GM19240 (cell line): ENCODE data around the gene ZCCHC4.

Experiments used
- DNase-seq: peaks from one replicate; pipeline ENCODE4 v3.0.0; 2011; ENCODE audit warnings: low spot score; ENCODE audit not compliant: insufficient read length

The ZCCHC4 gene, protein sequence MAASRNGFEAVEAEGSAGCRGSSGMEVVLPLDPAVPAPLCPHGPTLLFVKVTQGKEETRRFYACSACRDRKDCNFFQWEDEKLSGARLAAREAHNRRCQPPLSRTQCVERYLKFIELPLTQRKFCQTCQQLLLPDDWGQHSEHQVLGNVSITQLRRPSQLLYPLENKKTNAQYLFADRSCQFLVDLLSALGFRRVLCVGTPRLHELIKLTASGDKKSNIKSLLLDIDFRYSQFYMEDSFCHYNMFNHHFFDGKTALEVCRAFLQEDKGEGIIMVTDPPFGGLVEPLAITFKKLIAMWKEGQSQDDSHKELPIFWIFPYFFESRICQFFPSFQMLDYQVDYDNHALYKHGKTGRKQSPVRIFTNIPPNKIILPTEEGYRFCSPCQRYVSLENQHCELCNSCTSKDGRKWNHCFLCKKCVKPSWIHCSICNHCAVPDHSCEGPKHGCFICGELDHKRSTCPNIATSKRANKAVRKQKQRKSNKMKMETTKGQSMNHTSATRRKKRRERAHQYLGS

GRCh38 chr4:25312496-25313200, at the start of gene ZCCHC4:
ZCCHC4 (plus strand) TSS chr4:25312774; CDS start chr4:25312810, 36 bp downstream.
- DNase-seq = peak; percentile 34

DNA sequence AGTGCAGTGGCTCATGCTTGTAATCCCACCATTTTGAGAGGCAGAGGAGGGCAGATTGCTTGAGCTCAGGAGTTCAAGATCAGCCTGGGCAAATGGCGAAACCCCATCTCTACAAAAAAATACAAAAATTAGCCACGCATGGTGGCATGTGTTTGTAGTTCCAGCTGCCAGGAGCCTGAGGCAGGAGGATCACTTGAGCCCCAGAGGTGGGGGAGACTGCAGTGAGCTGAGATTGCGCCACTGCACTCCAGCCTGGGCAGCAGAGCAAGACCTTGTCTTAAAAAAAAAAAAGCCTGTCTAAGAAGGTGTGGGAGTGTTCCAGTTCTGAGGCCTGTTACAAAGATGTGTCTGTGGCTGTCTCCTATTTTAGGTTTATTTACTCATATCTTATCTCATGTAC, 40.7 kb upstream of the ZCCHC4 start:
- no peak for DNase-seq

DNA sequence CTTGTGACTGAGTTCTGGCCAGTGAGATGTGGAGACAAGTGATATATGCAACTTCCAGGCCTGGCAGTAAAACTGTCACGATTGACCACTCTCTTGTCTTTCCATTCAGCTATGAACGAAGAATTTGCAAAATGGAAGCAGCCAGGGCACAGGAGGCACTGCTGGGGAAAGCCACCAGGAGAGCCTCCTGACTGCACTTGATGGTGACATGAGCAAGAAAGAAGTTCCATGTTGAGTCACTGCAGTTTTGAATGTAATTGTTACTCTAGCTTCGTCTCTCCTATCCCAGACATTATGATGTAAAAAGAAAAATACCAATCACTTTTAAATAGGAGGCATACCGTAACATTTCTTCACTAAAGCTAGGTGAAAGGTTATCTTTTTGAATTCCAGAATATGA, 32.4 kb upstream of the ZCCHC4 start:
- no peak for DNase-seq

- no peak for DNase-seq
These were observed 28.6 kb upstream of the ZCCHC4 start for GRCh38 chr4:25283948-25284347.

GRCh38 chr4:25284466-25284865, 28.1 kb upstream of the ZCCHC4 start:
- DNase-seq = no peak

GRCh38 chr4:25290490-25291067, 22.0 kb upstream of the ZCCHC4 start:
- no peak for DNase-seq

DNA sequence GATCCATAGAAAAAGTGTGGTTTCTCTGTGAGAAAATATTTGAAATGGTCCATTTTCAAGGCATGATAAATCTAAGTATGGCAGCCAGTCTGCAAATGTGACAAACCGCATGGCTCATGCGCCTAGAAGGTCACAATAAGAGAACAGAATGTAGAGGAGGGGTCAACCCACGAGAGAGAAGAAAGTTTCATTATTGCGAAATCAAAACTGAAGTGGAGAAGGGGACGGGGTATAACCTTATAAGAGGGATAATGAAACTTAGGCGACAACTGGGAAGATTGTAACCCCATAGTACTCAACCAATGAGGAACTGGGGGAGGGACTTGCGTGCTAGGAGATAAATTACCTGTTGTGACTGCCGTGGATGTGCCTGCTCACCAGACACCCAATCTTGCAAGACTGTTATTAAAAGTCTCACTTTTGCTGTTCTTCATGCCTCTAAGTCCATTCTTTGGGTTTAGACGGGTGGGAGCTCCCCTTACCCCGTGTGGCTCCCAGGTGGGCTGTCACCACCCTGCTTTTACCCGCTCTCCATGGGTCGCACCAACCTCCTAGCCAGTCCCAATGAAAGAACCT, 21.3 kb upstream of the ZCCHC4 start:
- no peak for DNase-seq

DNA sequence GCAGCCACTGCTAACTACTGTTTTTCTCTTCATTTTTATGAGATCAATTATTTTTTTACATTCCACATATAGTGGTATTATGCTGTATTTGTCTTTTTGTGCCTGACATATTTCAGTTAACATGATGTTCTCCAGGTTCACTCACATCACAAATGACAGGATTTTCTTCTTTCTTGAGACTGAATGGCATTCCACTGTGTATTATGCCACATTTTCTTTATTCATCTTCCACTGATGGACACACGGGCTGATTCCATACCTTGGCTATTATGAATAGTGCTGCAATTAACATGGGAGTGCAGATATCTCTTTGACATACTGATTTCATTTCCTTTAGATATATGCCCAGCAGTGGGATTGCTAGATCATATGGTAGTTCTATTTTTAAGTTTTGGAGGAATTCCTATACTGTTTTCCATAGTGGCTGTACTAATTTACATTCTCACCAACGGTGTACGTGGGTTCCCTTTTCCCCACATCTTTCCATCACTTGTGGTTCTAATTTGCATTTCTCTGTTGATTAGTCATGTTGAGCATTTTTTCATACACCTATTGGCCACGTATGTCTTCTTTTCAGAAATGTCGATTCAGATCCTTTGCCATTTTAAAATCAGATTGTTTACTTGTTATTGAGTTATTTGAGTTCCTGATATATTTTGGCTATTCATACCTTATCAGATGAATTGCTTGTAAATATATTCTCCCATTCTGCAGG, 14.9 kb upstream of the ZCCHC4 start:
- DNase-seq = no peak

GRCh38 chr4:25299476-25300203, 12.9 kb upstream of the ZCCHC4 start:
- no peak for DNase-seq

DNA sequence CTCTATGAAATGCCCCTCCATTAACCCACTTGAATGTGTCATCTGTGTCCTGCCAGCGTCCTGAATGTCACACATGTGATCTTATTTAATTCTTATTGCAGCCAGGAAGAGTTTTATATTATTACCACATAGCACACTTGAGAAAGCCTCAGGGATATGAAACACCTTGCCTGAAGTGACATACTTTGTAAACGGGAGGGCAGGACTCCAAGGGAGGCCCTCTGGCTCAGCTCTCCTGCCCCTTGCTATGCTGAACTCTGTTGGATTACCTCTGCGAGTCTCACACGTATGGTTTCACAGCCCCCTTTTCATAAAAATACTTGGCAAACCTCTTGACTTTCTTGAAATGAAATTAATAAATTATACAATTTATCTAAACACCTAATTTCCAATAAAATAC, 11.1 kb upstream of the ZCCHC4 start:
- DNase-seq = no peak

GRCh38 chr4:25302626-25303025, 9.9 kb upstream of the ZCCHC4 start:
- DNase-seq = no peak

DNA sequence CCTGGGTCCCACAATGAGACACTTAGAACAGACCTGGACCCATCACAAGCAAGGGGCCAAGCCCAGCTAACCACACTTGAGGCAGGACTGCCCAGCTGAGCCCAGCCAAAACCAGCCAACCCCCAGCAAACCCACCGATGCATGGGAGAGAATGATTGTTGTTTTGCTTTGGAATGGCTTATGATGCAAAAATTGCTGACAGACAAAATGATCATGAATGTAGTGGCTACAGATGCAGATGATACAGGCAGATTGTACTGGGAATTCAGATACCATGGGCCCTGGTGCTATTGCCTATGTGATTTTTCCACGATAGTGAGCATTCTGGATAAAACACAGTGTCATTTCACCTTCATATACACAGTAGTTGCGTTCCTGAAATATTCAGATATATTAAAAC, 9.0 kb upstream of the ZCCHC4 start:
- DNase-seq = no peak

GRCh38 chr4:25306518-25307057, 6.0 kb upstream of the ZCCHC4 start:
- DNase-seq = no peak

DNA sequence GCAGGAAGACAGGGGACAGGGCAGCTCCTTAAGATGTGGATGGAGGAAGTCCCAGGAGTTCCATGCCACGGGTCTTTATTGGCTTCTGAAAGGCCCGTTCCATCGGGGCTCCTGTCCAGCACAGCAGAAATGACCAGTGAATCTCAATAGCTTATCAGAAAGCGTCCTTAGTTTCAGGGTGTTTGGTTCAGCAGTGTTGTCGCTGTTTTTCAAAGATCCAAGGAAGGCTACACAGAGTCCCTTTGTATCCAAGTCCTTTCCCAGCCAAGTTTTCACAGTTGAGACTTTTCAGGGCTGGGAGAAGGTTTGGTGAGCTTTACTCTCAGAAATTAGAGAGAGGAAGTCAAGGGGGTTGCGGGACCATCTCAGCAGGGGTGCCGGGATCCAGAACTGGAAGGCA, 5.0 kb upstream of the ZCCHC4 start:
- DNase-seq = no peak

DNA sequence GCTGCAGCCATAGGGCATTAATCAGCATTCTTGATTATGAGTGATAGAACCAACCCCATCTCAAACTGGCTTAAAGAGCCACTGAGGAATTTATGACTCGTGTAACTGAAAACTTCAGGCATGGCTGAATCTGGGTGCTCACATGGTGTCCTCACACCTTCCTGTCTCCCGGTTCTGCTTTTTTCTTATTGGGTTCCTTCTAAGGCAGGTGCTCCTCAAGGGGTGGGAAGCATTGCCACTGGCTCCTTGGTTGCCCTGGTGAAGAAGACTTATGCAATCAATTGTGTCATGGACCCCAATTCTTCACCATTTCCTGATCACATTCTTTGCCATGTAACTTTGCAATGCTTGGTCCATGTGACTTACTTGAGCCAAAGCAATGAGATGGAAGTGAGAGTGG, 4.3 kb upstream of the ZCCHC4 start:
- no peak for DNase-seq

DNA sequence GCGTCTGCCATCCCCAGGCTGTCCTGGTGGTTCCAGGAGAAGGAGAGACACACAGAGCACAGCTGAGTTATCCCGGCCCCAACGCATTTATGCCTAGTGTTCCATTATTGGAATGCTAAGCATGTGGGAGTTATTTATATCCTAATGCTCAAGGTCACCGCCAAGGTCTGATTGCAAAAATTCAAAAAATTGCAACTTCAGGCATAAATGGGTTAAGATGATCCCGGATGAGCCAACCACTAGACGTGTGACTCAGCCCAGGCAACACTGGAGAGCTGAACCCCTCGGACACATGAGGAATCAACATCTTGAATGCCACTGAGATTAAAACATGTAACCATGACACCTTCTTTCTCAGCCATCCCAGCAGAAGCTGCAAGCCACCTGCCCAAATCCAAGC, 3.8 kb upstream of the ZCCHC4 start:
- DNase-seq = no peak

GRCh38 chr4:25310066-25310802, 2.3 kb upstream of the ZCCHC4 start:
- no peak for DNase-seq

DNA sequence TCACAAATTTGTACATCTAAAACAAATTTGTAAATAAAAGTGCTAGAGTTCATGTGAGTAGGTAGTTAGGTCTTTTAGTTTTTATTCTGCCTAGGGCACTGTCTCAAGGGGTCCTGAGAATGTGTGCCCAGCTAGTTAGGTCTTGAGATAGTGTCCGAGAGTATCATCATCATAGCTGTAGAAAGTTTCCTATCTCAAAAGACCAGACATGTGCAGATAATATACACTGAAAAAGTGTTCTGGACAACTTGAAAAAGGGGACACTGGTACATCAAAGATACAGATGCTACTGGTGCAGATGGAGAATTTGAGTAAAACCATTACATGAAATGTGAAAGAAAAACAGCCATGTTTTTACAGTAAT, 1.8 kb upstream of the ZCCHC4 start:
- DNase-seq = no peak

DNA sequence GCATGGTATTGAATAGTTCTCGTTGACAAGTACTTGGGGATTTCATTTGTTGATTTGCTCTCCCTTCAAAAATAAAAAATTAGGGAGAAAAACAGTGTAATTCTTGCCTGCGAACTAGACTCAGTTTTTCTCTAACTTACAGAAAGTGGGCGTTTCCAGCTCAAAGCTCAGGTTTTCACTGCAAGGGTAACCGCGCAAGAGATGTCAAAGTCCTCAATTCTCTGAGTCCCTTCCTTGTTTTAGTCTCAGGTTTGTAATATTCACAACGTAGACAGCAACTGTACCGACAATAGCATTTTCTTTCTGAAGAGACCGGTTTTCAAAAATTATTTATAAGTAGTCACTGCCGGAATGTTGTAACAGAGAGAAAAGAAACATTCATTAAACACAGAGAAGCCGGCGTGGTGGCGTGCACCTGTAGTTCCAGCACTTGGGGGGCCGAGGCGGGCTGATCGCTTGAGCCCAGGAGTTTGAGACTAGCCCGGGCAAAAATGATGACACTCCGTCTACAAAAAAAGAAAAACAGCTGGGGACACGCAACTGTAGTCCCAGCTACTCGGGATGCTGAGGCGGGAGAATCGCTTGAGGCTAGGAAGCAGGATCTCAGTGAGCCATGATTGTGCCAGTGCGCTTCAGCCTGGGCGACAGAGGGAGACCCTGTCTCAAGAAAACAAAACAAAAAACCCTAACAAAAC, 774 bp downstream of the ZCCHC4 start:
- no peak for DNase-seq
